GM21576 (cell line): Measurements from ENCODE around the gene CCDC57.
"Not testable (repeated sequence)": the region's sequence is repeated elsewhere in the genome, so short reads cannot be mapped to it uniquely, and the experiment has no call there.

Source experiments
- ATAC-seq: cut with Tn5 transposase; IDR thresholded peaks from one replicate; pipeline ENCODE4 v1.9.1; 2021; ENCODE audit warnings: mild to moderate bottlenecking, moderate library complexity; ENCODE audit not compliant: unreplicated experiment

Gene CCDC57

GRCh38 chr17:82226146-82226808 is 13.6 kb upstream of the CCDC57 start:
- no peak for ATAC-seq

GRCh38 chr17:82225368-82226029 is 12.9 kb upstream of the CCDC57 start:
- no peak for ATAC-seq

GRCh38 chr17:82224666-82225065 is 12.0 kb upstream of the CCDC57 start:
- ATAC-seq, result no peak

- no peak for ATAC-seq
Observed at GRCh38 chr17:82223517-82223916, 10.9 kb upstream of the CCDC57 start.

GRCh38 chr17:82222816-82223215 is 10.2 kb upstream of the CCDC57 start:
- no peak for ATAC-seq

GRCh38 chr17:82221341-82221902 is 8.8 kb upstream of the CCDC57 start:
- ATAC-seq, result no peak

GRCh38 chr17:82219753-82220709 is 7.4 kb upstream of the CCDC57 start:
- no peak for ATAC-seq

GRCh38 chr17:82219083-82219482 is 6.4 kb upstream of the CCDC57 start:
- no peak for ATAC-seq

- ATAC-seq, result no peak
Observed at GRCh38 chr17:82218349-82219075, 5.9 kb upstream of the CCDC57 start.

GRCh38 chr17:82217530-82218204 is 5.0 kb upstream of the CCDC57 start:
- no peak for ATAC-seq

- ATAC-seq, result no peak
Observed at GRCh38 chr17:82217120-82217529, 4.5 kb upstream of the CCDC57 start.

GRCh38 chr17:82216301-82217119 is 3.9 kb upstream of the CCDC57 start:
- no peak for ATAC-seq

GRCh38 chr17:82215972-82216300 is 3.3 kb upstream of the CCDC57 start:
- no peak for ATAC-seq

GRCh38 chr17:82215095-82215971 is 2.7 kb upstream of the CCDC57 start:
- no peak for ATAC-seq

GRCh38 chr17:82214012-82214628 is 1.5 kb upstream of the CCDC57 start:
- ATAC-seq, result no peak

- no peak for ATAC-seq
Observed at GRCh38 chr17:82213251-82214011, 789 bp upstream of the CCDC57 start.

- ATAC-seq, result not testable (repeated sequence)
Observed at GRCh38 chr17:82210655-82211054, 2.0 kb downstream of the CCDC57 start.
